ENCODE measurements around the gene PDCD7. TPM values are rescaled to one million over a fixed set of nuclear protein-coding genes. Genes with fewer than 3 reads are reported as not detected.

Gene PDCD7, protein sequence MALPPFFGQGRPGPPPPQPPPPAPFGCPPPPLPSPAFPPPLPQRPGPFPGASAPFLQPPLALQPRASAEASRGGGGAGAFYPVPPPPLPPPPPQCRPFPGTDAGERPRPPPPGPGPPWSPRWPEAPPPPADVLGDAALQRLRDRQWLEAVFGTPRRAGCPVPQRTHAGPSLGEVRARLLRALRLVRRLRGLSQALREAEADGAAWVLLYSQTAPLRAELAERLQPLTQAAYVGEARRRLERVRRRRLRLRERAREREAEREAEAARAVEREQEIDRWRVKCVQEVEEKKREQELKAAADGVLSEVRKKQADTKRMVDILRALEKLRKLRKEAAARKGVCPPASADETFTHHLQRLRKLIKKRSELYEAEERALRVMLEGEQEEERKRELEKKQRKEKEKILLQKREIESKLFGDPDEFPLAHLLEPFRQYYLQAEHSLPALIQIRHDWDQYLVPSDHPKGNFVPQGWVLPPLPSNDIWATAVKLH
- 13.0 and 24.9 TPM in 2 replicates for total RNA-seq

DNA sequence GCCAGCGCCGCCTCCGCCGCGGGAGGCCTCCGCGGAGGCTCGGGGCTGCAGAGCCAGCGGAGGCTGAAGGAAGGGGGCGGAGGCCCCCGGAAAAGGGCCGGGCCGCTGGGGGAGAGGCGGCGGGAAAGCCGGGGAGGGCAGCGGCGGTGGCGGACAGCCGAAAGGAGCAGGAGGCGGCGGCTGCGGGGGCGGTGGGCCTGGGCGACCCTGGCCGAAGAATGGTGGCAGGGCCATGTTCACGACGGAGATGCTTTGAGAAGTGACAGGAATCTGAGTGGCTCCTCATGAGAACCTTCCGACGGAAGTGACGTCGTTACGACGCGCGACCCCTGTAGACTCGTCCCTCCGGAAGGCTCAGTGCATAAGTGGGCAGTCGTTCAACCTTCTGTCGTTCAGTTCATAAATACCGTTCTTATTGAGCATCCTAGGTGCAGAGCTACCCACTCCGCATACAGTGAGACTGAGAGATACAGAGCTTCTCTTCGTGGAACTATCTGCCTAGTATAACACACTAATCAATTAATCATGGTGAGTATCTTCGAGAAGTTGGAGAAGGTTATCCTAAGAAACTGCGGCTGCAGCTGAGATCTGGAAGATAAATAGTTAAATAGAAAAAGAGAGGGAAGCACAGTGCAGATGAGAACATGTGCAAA is at the start of gene PDCD7:
TSS of gene PDCD7 (minus strand) at position 261 of the 653 bp plus-strand sequence. CDS start at position 234, 27 bp downstream.

DNA sequence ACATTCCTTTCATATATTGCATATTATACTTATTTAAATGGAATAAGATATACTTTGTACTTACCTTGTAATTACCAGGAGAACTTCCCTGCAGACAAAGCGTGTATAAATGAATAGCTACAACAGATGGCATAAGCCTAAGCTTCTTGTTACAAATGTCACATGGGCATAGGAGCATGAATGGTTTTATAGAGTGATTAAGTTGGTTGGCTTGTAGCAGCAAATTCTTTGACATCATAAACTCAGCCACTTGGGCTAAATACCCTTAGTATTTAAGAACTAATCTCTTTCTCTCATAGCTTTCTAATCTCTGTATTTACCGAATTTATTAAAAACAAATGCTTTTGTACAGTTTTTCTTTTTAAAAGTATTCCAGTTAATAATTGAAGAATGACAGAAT is 18.5 kb downstream of the PDCD7 start, which contains the start of gene UBAP1L:
TSS of gene UBAP1L (minus strand) at position 115 of the 400 bp plus-strand sequence. CDS start 8,985 bp downstream, outside the sequence.

DNA sequence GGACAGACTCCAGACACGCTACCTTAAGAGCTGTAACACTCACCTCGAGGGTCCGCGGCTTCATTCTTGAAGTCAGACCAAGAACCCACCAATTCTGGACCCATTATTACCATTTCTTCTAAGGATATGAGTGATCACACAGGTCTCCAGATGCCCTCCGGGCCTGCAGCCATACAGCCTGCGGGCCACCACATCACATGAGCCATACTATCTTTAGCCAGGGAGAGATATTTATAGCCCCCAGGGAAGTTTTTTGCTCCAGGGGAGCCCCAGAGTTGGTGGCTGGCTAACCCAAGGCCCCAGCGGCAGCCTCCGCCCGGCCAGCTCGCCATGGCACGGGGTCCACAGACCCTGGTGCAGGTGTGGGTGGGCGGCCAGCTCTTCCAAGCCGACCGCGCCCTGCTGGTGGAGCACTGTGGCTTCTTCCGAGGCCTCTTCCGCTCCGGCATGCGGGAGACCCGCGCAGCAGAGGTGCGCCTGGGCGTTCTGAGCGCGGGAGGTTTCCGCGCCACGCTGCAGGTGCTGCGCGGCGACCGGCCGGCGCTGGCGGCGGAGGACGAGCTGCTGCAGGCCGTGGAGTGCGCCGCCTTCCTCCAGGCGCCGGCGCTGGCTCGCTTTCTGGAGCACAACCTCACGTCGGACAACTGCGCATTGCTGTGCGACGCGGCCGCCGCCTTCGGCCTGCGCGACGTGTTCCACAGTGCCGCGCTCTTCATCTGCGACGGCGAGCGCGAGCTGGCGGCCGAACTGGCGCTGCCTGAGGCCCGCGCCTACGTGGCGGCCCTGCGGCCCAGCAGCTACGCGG is 56.9 kb downstream of the PDCD7 start, which contains the start of gene KBTBD13:
TSS of gene KBTBD13 (plus strand) at position 261 of the 805 bp plus-strand sequence. CDS start at position 331, 70 bp downstream.

DNA sequence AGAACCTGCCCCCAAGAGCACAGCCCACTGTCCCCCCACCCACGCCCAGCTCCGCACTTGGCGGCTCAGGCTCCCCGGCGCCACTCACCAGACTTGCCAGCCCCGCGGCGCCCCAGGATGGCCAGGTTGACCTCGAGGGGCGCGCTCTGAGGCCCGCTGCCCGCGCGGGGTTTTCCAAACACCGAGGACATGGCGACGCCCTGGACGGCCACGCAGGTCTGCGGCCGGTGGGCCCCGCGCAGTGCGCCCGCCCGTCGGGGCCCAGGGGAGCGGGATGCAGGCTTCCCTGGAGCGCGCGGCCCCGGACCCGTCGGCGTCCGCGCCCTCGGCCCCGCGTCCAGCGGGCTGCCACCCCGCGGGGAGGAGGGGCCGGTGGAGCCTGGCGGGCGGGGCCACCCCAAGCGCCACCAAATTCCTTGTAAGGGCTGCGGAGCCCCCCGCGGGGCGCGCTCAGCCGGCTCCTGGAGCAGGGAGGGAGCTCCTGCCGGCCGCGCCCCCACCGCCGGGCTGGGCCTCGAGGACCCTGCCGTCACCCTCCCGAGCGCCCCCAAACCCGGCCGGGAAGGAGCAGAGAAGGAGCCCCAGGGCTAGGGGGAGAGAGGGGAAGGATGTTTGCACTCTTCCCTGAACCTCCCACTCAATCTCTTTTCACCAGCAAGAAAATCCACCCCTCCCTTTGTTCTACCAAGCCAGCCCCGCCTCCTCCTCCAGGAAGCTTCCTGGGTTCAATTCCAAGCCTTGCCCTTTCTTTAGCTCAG is 65.8 kb downstream of the PDCD7 start, which contains the start of gene RASL12:
TSS of gene RASL12 (minus strand) at position 347 of the 758 bp plus-strand sequence. CDS start at position 191, 156 bp downstream.

Other genes starting within 250 kb of the PDCD7 start
- 0.38 and 2.3 TPM in 2 replicates for gene ANKDD1A, start 221.9 kb downstream of the PDCD7 start, total RNA-seq
- gene SPG21, start 143.9 kb downstream of the PDCD7 start, total RNA-seq = 62.5 and 73.0 TPM in 2 replicates
- gene MTFMT, start 104.2 kb downstream of the PDCD7 start, total RNA-seq = 27.0 and 27.9 TPM in 2 replicates
- not detected in 2 replicates for gene SLC51B, start 88.4 kb downstream of the PDCD7 start, total RNA-seq
- 0.19 and 1.1 TPM in 2 replicates for gene RASL12, start 65.8 kb downstream of the PDCD7 start, total RNA-seq
- gene KBTBD13, start 57.1 kb downstream of the PDCD7 start, total RNA-seq = not detected in 2 replicates
- 0.96 and 1.1 TPM in 2 replicates for gene UBAP1L, start 18.6 kb downstream of the PDCD7 start, total RNA-seq
- gene CLPX, start 51.5 kb upstream of the PDCD7 start, total RNA-seq = 29.9 and 47.5 TPM in 2 replicates
- gene CILP, start 77.7 kb upstream of the PDCD7 start, total RNA-seq = under 0.01 TPM in 1 of 2 replicates, not detected in the other
- gene PARP16, start 153.1 kb upstream of the PDCD7 start, total RNA-seq = 1.9 and 2.0 TPM in 2 replicates
- not detected in 2 replicates for gene RNU5A-1, start 162.2 kb upstream of the PDCD7 start, total RNA-seq
- not detected in 2 replicates for gene RNU5B-1, start 170.9 kb upstream of the PDCD7 start, total RNA-seq
- gene IGDCC3, start 244.2 kb upstream of the PDCD7 start, total RNA-seq = not detected in 2 replicates

Data from regular cardiac myocyte (primary cell).